ENCODE data around the gene ST6GALNAC3.
A peak's percentile ranks its signal among the peaks of the same experiment; 100 is the strongest.
"Not testable (repeated sequence)": the region's sequence is repeated elsewhere in the genome, so short reads cannot be mapped to it uniquely, and the experiment has no call there.

ST6GALNAC3 gene

GRCh38 chr1:76298399-76298798, 223.9 kb downstream of the ST6GALNAC3 start:
- Mint-ChIP-seq H3K9me3 (no peaks in the 10 kb centered on the region), H3K27ac (no peak overlapping the region), H3K27me3 (ENCODE audit: low read depth) (no peaks in the 10 kb centered on the region), H3K36me3 (ENCODE audit: low read depth) (no peaks in the 10 kb centered on the region), H3K4me3 (no peak overlapping the region), H3K4me1 (ENCODE audit: low read depth) (peaks cover 31% of the 10 kb centered on the region)
- DNase-seq (ENCODE audit: low spot score), result no peak

- H3K4me1 Mint-ChIP-seq (ENCODE audit: low read depth), result peaks cover 25% of the 10 kb centered on the region
- no peaks in the 10 kb centered on the region for H3K9me3 Mint-ChIP-seq
- no peaks in the 10 kb centered on the region for H3K27me3 Mint-ChIP-seq (ENCODE audit: low read depth)
- no peak for DNase-seq (ENCODE audit: low spot score)
- no peak overlapping the region for H3K27ac Mint-ChIP-seq
- no peak overlapping the region for H3K4me3 Mint-ChIP-seq
- no peaks in the 10 kb centered on the region for H3K36me3 Mint-ChIP-seq (ENCODE audit: low read depth)
Observed at GRCh38 chr1:76299036-76299435, 224.5 kb downstream of the ST6GALNAC3 start.

- Mint-ChIP-seq H3K9me3 (no peaks in the 10 kb centered on the region), H3K36me3 (ENCODE audit: low read depth) (no peaks in the 10 kb centered on the region), H3K4me1 (ENCODE audit: low read depth) (peaks cover 13% of the 10 kb centered on the region), H3K4me3 (no peak overlapping the region), H3K27me3 (ENCODE audit: low read depth) (no peaks in the 10 kb centered on the region), H3K27ac (no peak overlapping the region)
- DNase-seq (ENCODE audit: low spot score), result no peak
Observed at GRCh38 chr1:76300556-76300955, 226.0 kb downstream of the ST6GALNAC3 start.

- no peaks in the 10 kb centered on the region for H3K36me3 Mint-ChIP-seq (ENCODE audit: low read depth)
- DNase-seq (ENCODE audit: low spot score), result no peak
- peaks cover 10% of the 10 kb centered on the region for H3K4me1 Mint-ChIP-seq (ENCODE audit: low read depth)
- H3K27me3 Mint-ChIP-seq (ENCODE audit: low read depth), result no peaks in the 10 kb centered on the region
- no peaks in the 10 kb centered on the region for H3K9me3 Mint-ChIP-seq
- H3K27ac Mint-ChIP-seq, result no peak overlapping the region
- H3K4me3 Mint-ChIP-seq, result no peak overlapping the region
Observed at GRCh38 chr1:76302711-76303339, 228.3 kb downstream of the ST6GALNAC3 start.

- no peak overlapping the region for H3K27ac Mint-ChIP-seq
- no peaks in the 10 kb centered on the region for H3K36me3 Mint-ChIP-seq (ENCODE audit: low read depth)
- no peaks in the 10 kb centered on the region for H3K27me3 Mint-ChIP-seq (ENCODE audit: low read depth)
- peaks cover 10% of the 10 kb centered on the region for H3K4me1 Mint-ChIP-seq (ENCODE audit: low read depth)
- no peak for DNase-seq (ENCODE audit: low spot score)
- H3K4me3 Mint-ChIP-seq, result no peak overlapping the region
- no peaks in the 10 kb centered on the region for H3K9me3 Mint-ChIP-seq
Observed at GRCh38 chr1:76303340-76303717, 228.8 kb downstream of the ST6GALNAC3 start.

GRCh38 chr1:76313304-76313703, 238.8 kb downstream of the ST6GALNAC3 start:
- Mint-ChIP-seq H3K36me3 (ENCODE audit: low read depth) (no peaks in the 10 kb centered on the region), H3K4me3 (no peak overlapping the region), H3K4me1 (ENCODE audit: low read depth) (peaks cover 3% of the 10 kb centered on the region), H3K27ac (no peak overlapping the region), H3K9me3 (no peaks in the 10 kb centered on the region), H3K27me3 (ENCODE audit: low read depth) (peaks cover 2% of the 10 kb centered on the region)
- no peak for DNase-seq (ENCODE audit: low spot score)

- Mint-ChIP-seq H3K9me3 (no peaks in the 10 kb centered on the region), H3K4me3 (no peak overlapping the region), H3K27ac (no peak overlapping the region), H3K36me3 (ENCODE audit: low read depth) (no peaks in the 10 kb centered on the region), H3K4me1 (ENCODE audit: low read depth) (peaks cover 3% of the 10 kb centered on the region), H3K27me3 (ENCODE audit: low read depth) (peaks cover 2% of the 10 kb centered on the region)
- no peak for DNase-seq (ENCODE audit: low spot score)
Observed at GRCh38 chr1:76314730-76315129, 240.2 kb downstream of the ST6GALNAC3 start.

- DNase-seq (ENCODE audit: low spot score), result no peak
- Mint-ChIP-seq H3K36me3 (ENCODE audit: low read depth) (no peaks in the 10 kb centered on the region), H3K27me3 (ENCODE audit: low read depth) (no peaks in the 10 kb centered on the region), H3K9me3 (no peaks in the 10 kb centered on the region), H3K4me3 (no peak overlapping the region), H3K27ac (no peak overlapping the region), H3K4me1 (ENCODE audit: low read depth) (no peaks in the 10 kb centered on the region)
Observed at GRCh38 chr1:76317299-76317900, 242.9 kb downstream of the ST6GALNAC3 start.

GRCh38 chr1:76330991-76331603, 256.6 kb downstream of the ST6GALNAC3 start:
- H3K36me3 Mint-ChIP-seq (ENCODE audit: low read depth), result no peaks in the 10 kb centered on the region
- no peak overlapping the region for H3K4me3 Mint-ChIP-seq
- no peaks in the 10 kb centered on the region for H3K27me3 Mint-ChIP-seq (ENCODE audit: low read depth)
- H3K4me1 Mint-ChIP-seq (ENCODE audit: low read depth), result peaks cover 3% of the 10 kb centered on the region
- no peaks in the 10 kb centered on the region for H3K9me3 Mint-ChIP-seq
- H3K27ac Mint-ChIP-seq, result no peak overlapping the region
- DNase-seq (ENCODE audit: low spot score), result peak; percentile 17

GRCh38 chr1:76335882-76336281, 261.3 kb downstream of the ST6GALNAC3 start:
- no peaks in the 10 kb centered on the region for H3K9me3 Mint-ChIP-seq
- no peak for DNase-seq (ENCODE audit: low spot score)
- H3K27me3 Mint-ChIP-seq (ENCODE audit: low read depth), result no peaks in the 10 kb centered on the region
- no peak overlapping the region for H3K4me3 Mint-ChIP-seq
- no peak overlapping the region for H3K27ac Mint-ChIP-seq
- H3K4me1 Mint-ChIP-seq (ENCODE audit: low read depth), result peaks cover 1% of the 10 kb centered on the region
- H3K36me3 Mint-ChIP-seq (ENCODE audit: low read depth), result no peaks in the 10 kb centered on the region

GRCh38 chr1:76336931-76337371, 262.4 kb downstream of the ST6GALNAC3 start:
- DNase-seq (ENCODE audit: low spot score), result no peak
- H3K4me3 Mint-ChIP-seq, result no peak overlapping the region
- no peaks in the 10 kb centered on the region for H3K27me3 Mint-ChIP-seq (ENCODE audit: low read depth)
- H3K27ac Mint-ChIP-seq, result no peak overlapping the region
- peaks cover 3% of the 10 kb centered on the region for H3K9me3 Mint-ChIP-seq
- H3K4me1 Mint-ChIP-seq (ENCODE audit: low read depth), result no peaks in the 10 kb centered on the region
- no peaks in the 10 kb centered on the region for H3K36me3 Mint-ChIP-seq (ENCODE audit: low read depth)

- Mint-ChIP-seq H3K9me3 (peaks cover 4% of the 10 kb centered on the region), H3K4me1 (ENCODE audit: low read depth) (no peaks in the 10 kb centered on the region), H3K4me3 (no peak overlapping the region), H3K36me3 (ENCODE audit: low read depth) (no peaks in the 10 kb centered on the region), H3K27me3 (ENCODE audit: low read depth) (peaks cover 2% of the 10 kb centered on the region), H3K27ac (no peak overlapping the region)
- no peak for DNase-seq (ENCODE audit: low spot score)
Observed at GRCh38 chr1:76337542-76338219, 263.1 kb downstream of the ST6GALNAC3 start.

GRCh38 chr1:76340056-76340455, 265.5 kb downstream of the ST6GALNAC3 start:
- Mint-ChIP-seq H3K9me3 (peaks cover 4% of the 10 kb centered on the region), H3K4me3 (no peak overlapping the region), H3K27ac (no peak overlapping the region), H3K36me3 (ENCODE audit: low read depth) (no peaks in the 10 kb centered on the region), H3K27me3 (ENCODE audit: low read depth) (peaks cover 2% of the 10 kb centered on the region), H3K4me1 (ENCODE audit: low read depth) (no peaks in the 10 kb centered on the region)
- DNase-seq (ENCODE audit: low spot score), result no peak

GRCh38 chr1:76341816-76342215, 267.3 kb downstream of the ST6GALNAC3 start:
- H3K27ac Mint-ChIP-seq; H3K36me3 Mint-ChIP-seq (ENCODE audit: low read depth); H3K9me3 Mint-ChIP-seq; H3K4me3 Mint-ChIP-seq; H3K27me3 Mint-ChIP-seq (ENCODE audit: low read depth); H3K4me1 Mint-ChIP-seq (ENCODE audit: low read depth); DNase-seq (ENCODE audit: low spot score): not testable (repeated sequence)

All from T-helper 2 cell treated with Interferon-gamma antibody and Interleukin-4, amounts not matched to agents 5 μg/mL and 100 μg/mL, for 36 hours (primary cell).